ENCODE results near the gene HAP1.

DNA sequence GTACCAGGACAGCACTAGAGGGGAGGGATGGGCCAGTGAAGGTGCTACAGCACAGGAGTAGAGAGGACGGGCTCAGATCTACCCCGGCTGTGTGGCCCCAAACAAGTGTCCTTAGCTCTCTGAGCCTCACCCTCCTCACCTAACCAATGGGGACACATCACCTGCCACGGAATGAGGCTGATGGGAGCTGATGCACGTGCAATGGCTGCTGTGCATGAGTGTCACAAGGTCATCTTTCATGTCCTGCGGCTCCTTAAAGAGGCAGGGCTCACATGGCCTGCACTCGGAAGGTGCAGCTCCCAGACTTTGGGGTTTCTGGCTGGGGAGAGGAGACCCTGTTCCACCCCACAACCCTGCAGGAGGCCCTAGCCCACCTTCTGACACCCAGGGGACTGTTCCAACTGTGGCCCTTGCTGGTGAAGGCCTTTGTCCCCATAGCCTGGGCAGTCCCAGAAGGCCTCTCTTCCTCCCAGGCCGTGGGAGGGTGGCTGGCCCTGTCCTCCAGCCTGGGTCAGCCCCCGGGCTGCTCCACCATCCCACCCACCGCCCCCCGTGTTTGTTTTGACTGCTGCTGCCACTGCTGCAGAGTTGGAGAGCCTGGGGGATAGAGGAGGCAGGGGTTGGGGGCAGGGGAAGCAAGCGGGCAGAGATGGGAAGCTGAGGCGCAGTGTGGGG, 10.5 kb downstream of the HAP1 start:
- no peak for TF ChIP-seq POLR2A (IDR thresholded peaks at IDR 0.05; ENCODE audit: extremely low read depth, insufficient read length)
- TF ChIP-seq, protein P1, sequence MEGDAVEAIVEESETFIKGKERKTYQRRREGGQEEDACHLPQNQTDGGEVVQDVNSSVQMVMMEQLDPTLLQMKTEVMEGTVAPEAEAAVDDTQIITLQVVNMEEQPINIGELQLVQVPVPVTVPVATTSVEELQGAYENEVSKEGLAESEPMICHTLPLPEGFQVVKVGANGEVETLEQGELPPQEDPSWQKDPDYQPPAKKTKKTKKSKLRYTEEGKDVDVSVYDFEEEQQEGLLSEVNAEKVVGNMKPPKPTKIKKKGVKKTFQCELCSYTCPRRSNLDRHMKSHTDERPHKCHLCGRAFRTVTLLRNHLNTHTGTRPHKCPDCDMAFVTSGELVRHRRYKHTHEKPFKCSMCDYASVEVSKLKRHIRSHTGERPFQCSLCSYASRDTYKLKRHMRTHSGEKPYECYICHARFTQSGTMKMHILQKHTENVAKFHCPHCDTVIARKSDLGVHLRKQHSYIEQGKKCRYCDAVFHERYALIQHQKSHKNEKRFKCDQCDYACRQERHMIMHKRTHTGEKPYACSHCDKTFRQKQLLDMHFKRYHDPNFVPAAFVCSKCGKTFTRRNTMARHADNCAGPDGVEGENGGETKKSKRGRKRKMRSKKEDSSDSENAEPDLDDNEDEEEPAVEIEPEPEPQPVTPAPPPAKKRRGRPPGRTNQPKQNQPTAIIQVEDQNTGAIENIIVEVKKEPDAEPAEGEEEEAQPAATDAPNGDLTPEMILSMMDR (IDR thresholded peaks at IDR 0.05; ENCODE audit: low read depth, low read length), result no peak
- TF ChIP-seq, protein P2, sequence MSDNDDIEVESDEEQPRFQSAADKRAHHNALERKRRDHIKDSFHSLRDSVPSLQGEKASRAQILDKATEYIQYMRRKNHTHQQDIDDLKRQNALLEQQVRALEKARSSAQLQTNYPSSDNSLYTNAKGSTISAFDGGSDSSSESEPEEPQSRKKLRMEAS (IDR thresholded peaks at IDR 0.05; ENCODE audit: low read depth, low read length), result no peak
- no peak for TF ChIP-seq MYC (IDR thresholded peaks at IDR 0.05; ENCODE audit: low read depth, low read length)

All from NB4 (cell line).